NOMO-1 treated with dmso at 0.1 percent for 144 hours (cell line): ENCODE data around the gene ASPRV1.
"Not testable (repeated sequence)": the region's sequence is repeated elsewhere in the genome, so short reads cannot be mapped to it uniquely, and the experiment has no call there.

Experiments
- DNase-seq: peaks from one replicate; lab custom pipeline; 2025; ENCODE audit not compliant: unreplicated experiment; lab: John Stamatoyannopoulos, UW

Gene ASPRV1

DNA sequence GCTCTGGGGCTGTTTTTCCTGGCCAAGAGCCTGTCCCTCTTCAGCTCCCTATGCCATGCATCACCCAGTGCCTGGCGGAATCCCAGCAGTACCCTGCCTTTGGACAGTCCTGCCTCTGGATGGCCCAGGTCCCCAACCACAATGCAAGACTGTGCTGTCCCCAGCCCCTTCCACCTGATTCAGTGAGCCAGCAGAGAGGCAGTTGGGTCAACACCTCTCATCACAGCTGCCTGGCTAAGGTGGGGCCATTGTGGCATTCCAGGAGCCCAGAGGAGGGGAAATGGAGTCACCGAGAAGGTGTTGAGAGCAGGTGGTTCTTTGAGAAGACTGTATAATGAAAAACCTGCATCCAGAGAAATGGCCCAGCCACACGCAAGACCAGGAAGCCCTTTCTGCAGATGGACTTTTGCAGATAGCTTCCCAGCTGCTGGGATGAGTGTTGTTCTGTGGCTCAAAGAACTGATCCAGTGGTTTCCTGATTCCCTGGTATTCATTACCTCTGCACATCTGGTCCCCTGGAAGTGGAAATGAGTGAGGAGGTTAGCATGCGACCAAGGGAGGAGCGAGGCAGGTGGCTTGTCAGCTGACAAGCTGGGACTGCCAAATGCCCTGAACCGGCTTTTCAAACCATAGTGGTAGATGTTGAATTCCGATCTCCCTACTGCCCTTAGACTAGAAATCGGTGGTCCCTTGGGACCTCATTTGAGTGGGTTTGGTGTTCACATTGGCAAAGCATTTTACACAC lies 1.7 kb upstream of the ASPRV1 start:
- DNase-seq = no peak

DNA sequence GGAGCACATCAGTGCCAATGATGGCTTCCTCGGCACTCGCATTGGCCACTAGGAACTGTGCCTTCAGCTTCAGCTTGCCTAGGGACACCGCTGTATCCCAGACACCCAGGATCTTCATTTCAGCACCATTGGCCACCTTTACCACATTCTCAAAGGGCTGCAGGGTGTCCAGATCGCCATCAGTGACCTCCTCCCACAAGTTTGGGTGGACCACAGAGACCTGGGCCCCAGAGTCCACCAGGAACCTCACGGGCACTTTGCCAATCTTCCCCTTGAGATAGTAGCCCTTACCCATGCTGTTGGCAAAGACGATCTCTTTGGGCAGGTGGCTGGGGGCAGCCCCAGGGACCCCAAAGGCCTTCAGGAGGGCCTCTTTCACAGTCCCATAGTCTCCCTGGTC lies 610 bp downstream of the ASPRV1 start:
- DNase-seq = no peak

DNA sequence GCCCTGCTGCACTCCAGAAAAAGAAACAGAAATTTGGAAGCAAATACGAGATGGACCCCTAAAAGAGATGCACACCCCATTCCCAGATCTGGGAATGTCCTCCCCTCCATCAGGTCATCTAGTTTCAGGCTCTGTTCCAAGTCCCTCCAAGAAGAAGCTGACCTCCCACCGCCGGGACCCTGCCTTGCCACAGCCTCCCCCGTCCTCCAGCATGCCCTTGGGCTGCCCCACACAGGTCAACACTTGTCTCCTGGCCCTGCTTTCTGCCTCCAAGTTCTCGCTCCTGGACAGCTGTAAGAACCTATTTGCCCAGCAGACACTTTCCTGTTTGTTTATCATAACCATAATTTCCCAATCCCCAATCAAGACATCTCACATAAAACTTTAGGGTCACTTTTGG lies 2.0 kb downstream of the ASPRV1 start:
- no peak for DNase-seq

DNA sequence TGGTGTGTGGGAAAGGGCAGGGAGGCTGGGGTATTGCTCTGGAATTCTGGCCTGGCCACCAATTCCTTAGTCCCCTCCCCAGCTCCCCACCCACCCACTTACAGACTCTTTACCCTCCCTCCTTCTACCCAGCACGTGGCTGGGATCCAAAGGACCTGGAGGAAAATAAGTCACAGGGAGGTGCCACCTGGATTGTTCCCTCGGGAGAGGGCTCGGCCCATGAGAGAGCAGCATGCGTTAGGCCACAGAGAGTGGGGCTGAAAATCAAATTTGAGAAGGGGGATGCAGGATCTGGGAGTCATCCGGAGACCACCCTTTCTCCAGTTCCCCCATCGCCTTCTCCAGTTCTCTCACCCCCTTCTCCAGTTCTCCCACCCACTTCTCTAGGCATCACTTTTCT lies 3.0 kb downstream of the ASPRV1 start:
- DNase-seq = no peak

DNA sequence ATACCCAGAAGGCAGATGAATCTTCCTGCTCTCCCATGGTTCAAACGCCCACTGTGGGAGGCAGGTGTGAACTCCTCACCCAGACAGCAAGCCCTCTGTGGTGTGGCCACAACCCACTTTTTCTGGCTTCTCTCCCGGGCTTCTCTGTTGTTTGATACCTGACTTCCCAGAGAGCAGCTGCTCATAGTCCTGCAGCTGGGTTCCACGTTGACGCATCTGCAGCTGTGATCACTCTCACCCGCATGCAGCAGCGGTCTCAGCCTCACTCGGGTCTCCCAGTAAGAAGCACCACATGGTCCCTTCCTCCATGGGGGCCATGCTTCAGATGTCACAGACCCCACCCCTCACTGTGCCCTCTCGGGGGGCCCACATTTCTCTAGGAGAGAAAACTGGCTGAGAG lies 3.5 kb downstream of the ASPRV1 start:
- no peak for DNase-seq

DNA sequence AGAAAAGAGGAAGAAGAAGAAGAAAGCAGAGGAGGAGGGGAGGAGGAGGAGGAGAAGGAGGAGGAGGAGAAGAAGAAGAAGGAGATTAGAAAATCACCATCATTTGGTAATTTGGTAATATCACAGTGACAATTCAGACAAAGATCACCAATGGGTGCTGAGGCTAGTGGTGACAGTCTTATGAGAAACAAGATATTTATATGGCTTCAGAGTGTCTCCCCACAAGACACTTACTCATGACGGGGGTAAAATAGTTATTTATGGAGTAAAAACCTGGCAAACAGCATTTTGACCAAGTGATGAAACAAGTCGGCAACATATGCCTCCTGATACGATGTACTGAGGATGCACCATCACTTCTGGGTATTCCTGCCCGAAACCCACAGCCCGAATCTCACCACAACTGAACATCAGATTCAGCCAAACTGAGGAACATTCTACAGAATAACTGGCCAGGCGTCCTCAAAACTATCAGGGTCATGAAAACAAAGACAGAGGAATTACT lies 4.9 kb downstream of the ASPRV1 start:
- no peak for DNase-seq

DNA sequence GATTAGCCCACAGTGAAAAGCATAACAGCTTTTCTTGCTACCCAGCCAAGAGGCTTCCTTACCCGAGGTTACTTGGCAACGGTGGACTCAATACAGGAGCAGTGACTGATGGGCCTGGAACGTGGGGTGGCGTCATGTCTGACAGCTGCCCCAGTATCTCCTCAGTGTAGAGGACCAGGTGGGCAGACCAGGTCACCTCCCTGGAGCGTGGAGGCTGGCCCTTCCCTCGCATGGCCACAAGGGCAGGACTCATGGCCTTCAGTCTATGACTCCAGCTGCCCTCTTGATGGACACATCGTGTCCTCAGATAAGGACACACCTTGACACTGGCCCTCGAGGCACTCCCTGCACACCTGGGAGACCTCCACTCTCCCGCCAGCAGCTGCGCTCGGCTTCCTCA lies 6.4 kb downstream of the ASPRV1 start:
- DNase-seq = no peak

DNA sequence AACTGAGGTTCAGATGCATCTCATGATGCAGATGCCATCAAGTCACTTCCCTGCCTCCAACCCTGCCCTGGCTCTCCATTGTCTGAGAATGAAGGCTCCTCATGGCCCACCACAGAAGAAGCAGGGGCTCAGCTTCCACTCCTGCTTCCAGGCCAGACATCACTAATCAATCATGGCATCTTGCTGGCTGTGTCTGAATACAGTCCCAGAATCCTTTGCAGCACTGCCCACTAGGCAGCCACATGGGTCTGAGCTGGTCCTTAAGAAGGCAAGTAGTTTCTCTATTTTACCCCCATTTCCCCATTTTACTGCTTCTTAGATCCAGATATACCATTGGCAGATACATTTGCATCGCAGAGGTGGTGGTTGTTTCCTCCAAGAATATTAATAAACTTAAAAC lies 7.3 kb downstream of the ASPRV1 start:
- no peak for DNase-seq

DNA sequence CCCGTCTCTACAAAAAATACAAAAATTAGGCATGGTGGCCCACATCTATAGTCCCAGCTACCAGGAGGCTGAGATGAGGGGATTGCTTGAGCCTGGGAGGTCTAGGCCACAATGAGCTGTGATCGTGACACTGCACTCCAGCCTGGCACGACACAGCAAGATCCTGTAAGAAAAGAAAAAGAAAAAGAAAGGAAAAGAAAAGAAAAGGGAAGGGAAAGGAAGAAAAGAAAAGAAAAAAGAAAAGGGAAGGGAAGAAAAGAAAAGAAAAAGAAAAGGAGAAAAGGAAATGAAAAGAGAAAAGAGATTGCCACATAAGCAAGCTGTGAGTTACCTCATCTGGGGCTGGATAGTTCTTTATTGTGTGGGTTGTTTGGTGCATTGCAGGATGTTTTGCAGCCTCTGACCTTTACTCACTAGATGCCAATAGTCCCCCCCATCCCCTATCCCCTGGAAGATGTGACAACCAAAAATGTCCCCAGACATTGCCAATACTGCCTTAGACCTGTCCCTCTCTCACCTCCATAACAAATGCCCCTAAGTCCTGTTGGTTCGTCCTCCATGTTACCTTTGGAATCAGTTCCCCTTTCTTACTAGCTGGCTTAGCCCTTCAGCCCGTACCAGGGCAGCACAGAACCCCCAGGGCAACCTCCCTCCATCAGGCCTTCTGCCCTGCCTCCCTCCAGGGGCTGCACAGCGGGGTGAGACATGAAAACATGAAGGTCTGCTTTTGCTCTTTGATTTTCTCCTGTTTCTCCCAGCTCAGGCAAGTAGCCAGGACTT lies 8.9 kb downstream of the ASPRV1 start:
- peak; percentile 25 for DNase-seq

DNA sequence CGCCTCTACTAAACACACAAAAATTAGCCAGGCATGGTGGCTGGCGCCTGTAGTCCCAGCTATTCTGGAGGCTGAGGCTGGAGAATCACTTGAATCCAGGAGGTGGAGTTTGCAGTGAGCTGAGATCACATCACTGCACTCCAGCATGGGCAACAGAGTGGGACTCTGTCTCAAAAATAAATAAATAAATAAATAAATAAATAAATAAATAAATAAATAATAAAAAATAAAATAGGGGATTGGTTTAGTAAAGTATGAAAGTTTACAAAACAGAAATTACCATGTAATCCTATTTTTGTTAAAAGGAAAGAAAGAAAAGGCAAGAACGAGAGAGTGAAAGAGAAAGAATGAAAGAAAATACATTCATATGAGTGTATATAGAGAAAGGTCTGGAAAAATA lies 10.8 kb downstream of the ASPRV1 start:
- not testable (repeated sequence) for DNase-seq

DNA sequence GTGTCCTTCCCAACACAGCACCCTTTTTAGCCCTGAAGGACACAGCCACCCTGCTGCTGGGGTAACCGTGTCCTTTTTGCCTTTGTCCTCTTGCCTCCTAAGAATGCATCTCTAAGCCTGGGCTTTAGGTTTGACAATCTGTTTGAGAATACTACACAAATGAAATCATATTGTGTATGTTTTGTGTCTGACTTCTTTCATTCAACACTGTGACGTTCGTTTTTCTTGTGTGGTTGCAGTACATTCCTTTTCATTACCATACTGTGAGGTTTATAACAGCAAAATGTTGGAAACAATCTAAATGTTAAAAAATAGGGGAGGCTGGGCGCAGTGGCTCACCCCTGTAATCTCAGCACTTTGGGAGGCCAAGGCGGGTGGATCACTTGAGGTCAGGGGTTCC lies 11.2 kb downstream of the ASPRV1 start:
- DNase-seq = no peak

DNA sequence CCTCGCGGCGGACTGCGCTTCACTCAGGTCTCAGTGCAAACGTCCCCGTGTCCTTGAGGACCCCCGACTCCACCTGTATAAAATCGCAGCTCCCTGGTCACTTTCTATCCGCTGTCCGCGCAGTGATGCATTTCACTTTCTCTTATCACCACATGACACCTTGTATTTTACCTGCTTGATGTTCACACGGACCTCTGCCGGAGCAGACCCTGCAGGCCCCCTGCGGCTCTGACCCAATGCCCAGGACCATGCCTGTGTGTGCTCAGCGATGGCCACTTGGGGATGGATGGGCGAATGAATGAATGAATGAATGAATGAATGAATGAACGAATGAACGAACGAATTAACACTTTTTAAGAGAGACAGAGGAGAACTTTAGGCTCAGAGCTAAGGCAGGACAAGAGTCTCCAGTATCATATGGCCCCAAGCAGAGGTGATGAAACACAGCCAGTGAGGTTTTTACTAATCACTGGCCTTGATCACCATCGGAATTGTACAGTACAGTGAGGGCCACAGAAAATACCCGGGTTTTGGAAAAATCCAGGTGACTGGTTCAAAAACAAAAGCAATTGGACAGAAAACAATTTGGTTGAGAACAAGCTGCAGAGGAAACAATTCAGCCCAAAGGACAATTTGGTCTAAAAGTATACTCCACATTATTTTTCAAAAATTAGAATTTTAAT lies 12.3 kb downstream of the ASPRV1 start:
- no peak for DNase-seq

DNA sequence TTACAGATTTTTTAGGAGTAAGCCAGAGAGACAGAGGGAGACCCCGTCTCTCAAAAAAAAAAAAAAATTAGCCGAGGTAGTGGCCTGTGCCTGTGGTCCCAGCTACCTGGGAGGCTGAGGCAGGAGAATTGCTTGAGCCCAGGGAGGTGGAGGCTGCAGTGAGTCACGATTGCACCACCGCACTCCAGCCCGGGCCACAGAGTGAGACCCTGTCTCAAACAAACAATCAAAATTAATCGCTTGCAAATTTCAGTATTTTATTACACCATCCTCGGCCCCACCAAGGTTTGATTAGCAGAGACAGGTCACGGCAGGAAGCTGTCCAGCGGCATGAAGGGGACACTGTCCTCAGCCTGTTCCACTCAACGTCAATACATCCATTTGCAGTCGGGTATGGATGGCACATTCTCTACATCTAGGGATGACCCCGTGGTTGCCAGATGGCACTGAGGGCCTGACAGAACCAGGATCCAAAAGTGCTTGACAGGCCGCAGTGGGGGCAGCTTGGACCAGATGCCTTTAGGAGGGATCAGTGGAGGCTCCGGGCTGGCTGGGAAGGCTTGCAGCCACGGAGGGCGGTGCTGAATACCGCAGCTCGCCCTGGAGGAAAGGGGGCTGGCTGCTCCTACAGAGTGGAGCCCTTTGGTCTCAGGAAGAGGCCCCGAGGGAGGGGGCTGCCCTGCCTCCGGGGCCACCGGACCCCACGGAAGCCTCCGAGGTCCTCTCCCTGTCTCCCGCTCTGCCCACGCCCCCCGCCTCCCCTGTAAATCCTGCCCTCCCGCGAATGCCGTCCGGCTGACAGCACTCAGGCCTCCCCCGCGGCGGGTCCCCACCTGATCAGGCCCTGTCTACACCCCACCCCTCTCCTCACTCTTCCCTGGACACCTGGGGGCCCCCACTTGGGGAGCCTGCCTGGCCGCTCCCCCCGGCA lies 13.1 kb downstream of the ASPRV1 start:
- DNase-seq = no peak

DNA sequence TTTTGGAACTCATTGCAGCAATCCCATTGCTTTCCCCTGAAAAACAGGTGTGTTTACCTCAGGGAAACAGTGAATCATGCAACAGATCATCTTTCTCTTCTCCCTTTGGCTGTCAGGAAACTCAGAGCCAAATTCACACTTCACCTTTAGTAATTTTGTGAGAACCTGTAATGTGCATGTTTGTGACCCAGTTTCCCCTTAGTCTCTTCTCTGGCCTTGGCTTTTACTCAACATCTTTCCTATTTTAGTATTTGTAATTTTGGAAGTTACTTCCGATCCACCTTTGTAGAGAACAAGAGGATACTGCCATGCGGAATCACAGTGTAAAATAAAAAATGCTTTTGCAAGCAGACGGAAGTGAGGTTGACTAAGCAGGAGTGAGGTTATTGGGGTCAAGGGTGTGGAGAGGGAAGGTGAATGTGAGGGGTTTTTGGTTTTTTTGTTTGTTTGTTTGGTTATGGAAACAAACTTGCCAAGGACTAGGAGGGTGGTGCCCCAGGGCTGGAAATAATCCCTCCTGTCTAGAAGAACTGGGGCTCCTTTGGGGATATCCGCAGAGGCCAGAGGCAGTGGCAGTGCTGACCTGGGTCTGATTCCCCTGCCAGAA lies 14.0 kb downstream of the ASPRV1 start:
- no peak for DNase-seq

DNA sequence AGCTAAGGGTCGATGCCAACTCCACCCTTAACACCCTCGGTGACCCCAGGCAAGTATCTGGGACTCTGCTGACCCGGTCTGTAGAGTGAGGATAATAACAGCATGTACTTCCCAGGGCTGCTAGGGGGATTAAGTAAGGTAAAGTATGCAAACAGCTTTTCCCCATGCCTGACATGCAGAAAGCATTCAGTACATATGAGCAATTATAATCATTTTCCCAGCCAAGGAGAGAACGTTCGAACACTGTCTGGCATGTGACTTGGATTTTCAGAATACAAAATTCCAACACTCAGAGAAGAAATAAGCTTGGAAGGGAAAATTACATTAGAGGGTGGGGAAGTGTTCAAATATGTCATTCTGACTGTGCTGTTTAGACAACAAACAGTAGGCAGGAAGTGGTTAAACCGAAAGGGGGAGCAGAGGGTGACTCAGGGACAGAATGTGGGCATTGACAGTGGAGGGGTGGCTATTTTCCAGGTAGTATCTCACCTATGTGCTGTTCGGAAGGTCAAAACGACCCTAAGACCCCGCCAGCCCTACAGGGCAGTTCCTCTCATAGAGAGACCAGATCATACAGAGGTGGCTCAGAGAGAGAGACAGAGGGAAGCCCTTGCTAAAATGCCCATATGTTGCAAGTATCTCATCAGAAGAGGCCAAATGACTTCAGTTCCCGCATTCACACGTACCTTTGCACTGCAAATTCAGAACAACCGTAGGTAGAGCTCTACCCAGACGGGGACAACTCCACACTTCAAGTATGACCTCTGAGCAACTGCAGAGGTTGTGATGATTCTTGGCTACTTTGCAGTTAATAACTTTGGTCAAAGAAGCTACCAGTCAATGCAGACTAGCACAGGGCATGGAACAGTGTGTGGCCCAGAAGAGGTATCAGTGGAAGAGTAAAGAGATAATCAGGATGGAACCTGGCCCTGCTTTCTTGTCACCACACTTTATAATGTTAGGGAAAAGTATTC lies 14.8 kb downstream of the ASPRV1 start:
- peak; percentile 41 for DNase-seq

DNA sequence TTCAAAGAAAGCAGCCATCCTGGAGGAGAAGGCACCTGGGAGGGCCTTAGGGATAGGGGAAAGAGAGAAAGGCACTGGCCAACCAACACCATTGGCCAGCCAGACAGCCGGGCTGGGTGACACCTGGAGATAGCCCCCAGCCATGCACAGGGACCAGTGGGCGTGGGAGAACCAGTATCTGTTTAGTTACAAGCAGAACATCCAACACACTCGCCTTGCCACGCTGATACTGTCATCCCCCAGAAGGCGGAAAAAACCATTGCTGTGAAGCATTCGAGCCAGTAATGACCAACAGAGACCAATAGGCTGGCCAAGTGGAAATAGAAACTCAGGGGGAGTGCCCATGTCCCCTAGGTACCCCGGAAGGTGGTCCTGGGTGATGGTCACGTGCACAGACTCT lies 15.5 kb downstream of the ASPRV1 start:
- DNase-seq = no peak

DNA sequence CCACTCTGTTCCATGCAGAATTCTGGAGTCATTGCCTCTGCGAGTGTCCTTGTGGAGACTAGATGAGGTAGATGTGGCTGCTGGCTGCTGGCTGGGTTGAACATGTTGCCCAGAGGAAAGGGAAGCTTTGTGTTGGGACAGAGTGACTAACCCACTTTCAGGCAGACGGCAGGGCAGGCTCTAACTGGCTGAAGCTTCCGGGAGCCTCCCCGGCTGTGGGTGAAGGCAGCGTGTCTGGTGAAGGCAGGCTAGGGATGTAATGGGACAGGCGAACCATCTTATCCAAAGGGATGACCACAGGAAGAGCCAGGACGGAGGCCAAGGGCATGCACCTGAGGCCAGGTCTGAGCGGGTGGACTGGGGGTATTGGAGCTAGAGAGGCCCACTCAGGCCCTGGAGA lies 16.0 kb downstream of the ASPRV1 start:
- DNase-seq = peak; percentile 82

DNA sequence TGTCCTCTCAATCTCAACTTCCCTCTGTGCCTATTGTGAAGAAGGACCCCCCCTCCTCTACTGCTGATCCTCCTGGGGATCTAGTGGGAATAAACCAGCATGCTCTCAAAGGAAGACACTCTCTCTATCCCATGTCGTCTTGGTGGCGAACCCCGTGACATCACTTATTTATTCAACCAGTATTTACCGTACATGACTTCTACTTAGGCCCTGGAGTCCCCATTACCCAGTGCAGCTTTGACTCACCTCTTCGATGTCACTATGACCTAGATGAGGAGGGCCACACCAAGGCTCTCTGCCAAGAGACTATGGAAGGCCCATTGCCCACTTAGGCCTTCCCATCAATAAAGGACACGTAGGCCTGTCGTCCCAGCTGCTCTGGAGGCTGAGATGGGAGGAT lies 16.7 kb downstream of the ASPRV1 start:
- DNase-seq = no peak

DNA sequence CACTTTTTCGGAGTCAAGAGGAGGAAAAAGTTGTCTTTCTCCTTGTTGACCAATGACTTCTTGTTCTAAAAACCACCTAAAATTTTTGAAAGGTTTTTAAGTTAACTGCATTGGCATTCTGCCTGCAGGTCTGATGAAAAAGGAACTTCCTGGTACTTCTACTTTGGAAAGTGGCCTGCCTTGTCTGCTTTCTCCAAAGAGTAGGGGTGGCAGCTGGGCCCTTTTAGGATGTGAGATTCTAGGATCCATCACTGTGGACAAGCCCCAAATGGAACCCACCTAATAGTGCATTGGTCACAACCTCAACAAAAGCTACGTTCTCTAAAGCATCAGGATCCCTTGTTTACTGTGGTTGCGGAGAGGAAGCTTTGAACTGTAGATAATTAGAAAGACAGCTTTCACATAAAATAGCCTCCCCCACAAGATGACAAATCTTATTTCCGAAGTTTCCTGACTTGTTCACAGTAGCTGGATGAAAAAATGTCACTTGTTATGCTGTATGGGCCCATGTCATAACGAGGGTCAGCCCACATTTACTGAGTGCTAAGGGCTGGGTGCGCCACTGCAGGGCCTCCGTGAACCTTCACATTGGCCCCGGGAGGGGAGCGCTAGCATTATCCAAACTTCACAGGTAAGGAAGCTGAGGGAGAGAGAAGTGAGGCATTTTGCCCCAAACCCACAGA lies 17.4 kb downstream of the ASPRV1 start:
- peak; percentile 10 for DNase-seq
